GM18508 (cell line): ENCODE measurements around the gene HOXB6.

Experiments
- ATAC-seq: cut with Tn5 transposase; IDR thresholded peaks from one replicate; pipeline ENCODE4 v1.9.1; 2021; ENCODE audit warnings: moderate number of reproducible peaks; ENCODE audit not compliant: insufficient read depth, unreplicated experiment

Gene HOXB6

DNA sequence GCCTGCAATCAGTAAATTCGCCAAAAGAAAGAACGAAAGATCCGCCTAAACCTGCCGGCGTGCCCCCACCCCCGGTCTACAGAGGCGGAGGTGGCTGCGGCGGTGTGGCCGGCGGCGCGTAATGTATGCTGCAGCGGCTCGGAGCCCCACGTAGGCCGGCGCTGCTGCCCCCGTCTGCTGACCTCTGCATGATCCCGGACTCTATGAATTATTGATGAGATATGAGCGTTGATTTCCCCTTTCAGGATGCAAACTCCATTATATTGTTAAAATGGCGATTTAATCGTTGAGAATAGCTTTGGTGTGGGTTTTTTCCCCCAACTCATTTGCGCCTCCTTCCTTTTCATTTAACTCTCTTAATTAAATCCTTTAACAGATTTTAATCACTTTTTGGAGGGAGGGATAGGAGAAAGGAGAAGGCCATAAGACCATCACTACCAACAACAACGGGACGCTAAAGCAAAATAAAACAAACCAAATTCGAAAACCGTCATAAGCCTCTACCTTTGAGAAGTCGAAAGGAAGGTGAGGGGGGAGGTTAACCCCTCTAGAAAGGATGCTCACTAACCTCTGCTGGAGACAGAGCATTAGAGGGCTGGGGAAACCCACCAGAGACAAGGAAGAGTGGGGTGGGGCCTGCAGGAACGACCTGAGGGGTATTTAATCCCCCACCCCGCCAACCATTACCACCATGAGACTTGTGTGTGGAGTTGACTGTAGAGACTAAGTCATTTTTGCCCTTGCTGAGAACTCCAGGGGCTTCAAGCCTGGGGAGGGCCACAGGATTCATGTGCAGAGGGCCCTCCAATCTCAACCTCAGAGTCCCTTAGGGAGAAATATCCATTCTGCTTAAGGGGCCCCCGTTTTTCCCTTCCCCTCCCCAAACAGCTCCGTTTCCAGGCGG is 18.2 kb downstream of the HOXB6 start:
- ATAC-seq = no peak

DNA sequence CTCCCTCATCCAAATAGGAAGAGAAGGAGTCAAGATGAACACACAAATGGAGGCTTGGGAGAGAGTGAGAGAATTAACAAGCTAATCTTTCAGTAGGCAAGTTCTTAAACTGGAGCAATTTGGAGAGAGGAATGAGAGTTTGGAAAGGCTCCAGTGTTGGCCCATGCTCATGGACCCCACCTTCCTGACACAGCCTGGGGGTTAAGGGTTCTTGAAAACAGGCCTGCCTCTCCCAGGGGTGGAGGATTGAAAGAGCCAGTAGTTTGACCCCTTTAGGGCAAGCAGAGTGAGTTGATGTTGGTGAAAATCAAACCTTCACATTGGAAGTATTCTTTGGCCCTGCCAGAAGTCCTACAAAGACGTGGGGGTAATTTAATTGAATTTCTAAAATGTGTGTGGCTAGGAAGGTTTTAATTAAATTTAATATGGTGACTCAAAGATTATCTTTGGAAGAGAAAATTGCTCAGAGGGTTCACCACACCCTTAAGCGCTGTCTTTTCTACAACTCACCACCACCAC is 20.5 kb downstream of the HOXB6 start:
- no peak for ATAC-seq

DNA sequence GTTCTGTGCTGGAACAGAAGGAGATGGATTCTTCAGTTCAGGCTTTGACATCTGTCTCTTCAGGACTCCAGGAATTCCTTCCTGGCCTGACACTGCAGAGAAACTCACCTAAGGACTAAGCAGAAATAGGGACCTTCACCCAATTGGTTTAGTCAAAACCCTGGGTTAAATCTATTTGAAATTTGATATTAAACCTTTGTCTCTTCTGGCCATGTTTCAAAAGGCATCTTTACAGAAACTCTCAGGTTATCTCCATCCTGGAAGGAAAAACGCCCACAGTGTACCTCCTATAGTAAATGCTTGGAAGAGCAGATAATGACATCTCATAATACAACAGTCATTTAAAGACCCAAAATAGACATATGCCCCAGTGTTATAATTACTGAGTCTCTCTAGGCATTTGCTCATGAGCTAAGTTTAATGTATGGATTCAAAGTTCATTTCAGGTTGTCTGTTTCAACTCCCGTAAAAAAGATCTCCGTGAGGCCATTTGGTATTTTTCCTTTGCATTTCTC is 21.0 kb downstream of the HOXB6 start:
- no peak for ATAC-seq

DNA sequence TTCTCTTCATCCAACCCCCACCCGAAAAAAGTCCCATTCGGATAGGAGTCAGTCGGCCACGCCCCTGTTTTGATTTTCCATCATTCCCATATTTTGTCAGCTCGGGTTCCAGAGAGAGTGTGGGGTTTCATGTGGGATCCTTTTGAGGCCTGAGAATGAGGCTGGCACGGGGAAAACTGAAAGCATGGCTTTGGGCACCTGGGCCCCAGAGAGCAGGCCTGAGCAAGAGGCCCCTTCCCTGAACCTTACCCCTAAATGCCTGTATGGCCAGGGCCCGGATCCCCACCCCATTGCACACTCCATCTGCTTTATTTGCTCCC is 22.1 kb downstream of the HOXB6 start:
- no peak for ATAC-seq

DNA sequence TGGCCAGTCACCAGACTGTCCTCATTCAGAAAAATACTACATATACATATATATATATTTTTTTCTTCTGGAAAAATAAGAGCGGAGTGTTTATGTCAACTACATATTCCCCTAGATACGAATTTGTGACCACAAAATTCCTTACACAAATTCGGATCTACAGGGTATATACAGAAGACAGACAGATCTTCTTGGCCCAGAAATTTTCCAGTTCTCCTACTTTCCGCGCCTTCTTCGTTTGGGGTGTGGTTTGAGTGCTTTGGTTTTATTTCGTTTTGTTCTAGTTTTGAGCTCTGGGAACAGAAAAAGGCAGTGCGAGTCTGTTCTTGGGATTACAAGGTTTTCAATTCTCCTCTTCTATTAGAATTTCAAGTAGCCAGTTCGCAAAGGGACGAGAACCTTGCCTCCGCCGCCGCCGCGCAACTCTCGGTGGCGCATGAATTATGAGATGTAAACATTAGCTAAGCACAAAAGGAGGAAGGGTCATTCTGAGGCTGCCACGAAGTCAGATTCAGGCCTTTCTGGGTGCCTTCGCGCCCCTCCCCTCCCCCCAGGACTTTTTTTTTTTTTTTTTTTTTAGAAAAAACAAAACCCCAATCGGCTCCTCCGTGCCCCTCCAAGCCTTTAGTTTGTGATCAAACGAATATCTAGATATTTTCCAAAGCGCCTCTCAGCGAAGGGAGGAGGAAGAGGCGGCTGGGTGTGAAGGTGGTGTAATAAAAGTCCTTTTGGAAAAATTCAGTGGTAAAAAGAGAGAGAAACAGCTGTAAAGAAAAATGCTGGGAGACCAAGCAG is 24.8 kb downstream of the HOXB6 start:
- ATAC-seq = no peak

DNA sequence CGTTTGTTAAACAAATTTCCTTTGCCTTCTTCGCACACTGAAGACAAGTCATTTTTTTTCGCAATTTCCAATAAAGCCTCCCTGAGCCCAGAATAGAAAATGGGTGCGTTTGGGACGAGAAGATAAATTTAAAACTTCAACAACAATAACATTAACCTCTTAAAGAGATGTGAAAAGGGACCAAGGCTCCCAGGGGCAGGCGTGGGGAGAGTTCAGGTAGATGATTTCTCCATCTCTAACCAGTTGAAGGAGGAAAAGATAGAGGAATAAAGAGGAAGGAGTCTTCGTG is 25.4 kb downstream of the HOXB6 start:
- ATAC-seq = no peak

DNA sequence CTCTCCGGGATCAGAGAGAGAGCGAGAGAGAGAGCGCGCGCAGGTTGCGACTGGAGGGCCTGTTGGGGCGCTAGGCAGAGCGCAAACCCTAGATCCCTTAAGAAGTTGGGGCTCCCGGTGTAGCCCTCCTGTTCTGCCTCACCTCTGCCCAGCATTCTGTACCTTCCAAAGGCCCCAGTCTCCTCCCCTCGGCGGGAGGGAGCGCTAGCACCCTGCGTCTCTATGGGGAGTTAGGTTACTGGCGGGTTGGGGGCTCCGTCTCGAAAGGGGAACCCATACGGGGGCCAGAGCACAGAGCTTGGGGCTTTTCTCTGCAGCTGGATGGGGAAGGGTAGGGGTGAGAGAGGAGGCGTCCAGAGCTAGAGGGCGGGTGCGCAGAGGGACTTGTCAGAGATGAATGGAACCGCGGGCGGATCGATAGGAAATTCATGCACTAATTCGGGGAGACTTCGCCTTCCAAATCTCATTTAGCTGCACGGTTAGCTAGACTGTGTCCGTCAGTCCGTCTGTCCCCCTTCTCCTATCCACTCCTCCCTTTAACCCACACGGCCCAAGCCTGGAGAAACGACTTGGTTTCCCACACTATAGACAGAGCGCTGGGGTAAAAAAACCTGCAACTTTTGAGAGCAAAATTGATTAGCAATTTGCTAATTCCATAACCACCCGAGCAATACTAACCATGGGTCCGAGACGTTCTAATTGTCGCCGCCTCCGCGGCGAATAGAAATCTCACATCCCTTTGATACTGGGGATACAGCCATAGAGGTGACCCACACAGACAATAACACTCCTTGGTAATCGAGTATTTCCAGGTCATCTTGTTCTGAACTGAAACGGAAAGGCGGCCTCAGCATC is 25.9 kb downstream of the HOXB6 start:
- ATAC-seq = no peak

DNA sequence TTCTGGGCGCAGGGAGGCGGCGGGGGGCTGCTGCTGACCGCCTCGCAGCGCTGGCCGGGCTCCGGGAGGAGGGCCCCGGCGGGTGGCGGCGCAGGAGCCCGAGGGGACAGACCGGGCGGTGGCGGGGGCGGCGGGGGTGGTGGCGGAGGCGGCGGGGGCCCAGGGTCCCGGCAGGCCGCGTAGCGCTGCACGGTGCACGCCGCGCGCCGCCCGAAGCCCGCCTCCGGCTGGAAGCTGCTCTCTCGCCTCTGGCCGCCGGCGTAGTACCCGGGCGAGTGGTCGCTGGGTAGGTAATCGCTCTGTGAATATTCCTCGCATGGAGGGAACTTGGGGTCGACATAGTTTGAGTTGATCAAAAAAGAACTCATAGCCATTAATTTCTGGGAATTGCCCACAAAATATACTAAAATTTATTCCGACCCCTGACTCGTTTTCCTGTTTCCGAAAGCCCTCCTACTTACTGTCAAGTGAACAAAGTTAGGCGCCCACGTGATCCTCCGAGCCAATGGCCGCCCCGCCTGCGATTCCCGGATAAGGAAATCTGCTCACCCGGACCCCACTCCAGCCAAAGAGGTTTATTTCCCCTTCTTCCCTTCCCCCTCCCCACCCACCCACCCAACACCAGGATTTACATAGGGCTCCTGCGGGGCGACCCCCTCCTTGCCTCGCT is 26.7 kb downstream of the HOXB6 start, which contains the start of gene HOXB4:
Gene HOXB4, minus strand, starts transcription at position 405 of the 670 bp plus-strand sequence. Its CDS starts 31 bp downstream, at position 374.
- ATAC-seq = no peak

DNA sequence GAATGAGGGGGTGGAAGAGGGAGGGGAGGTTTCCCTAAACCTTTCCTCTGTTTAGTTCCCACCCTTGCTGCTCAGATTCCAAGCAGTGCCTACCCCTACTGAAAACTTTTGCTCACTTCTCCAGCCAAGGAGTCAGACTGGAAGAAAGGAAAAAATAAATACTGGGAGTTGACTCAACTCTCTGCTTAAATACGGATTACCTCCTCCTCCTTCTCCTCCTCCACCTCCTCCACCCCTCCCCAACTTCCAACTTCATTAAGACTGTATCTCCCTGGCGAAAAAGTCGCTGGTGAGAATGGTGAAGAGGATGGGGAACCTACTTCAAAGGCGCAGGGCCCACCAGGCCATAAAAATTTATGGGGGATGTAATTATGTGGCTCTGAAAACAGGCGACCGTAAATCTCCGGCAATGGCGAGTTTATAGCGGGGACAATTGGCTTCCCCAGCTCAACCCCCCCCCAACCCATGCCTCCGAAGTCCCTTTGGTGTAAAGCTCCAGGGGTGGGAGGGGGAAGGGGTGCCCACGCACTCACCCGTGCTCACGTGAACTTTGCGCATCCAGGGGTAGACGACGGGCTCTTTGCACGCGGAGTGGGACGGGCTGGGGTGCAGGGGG is 27.3 kb downstream of the HOXB6 start:
- ATAC-seq = no peak

DNA sequence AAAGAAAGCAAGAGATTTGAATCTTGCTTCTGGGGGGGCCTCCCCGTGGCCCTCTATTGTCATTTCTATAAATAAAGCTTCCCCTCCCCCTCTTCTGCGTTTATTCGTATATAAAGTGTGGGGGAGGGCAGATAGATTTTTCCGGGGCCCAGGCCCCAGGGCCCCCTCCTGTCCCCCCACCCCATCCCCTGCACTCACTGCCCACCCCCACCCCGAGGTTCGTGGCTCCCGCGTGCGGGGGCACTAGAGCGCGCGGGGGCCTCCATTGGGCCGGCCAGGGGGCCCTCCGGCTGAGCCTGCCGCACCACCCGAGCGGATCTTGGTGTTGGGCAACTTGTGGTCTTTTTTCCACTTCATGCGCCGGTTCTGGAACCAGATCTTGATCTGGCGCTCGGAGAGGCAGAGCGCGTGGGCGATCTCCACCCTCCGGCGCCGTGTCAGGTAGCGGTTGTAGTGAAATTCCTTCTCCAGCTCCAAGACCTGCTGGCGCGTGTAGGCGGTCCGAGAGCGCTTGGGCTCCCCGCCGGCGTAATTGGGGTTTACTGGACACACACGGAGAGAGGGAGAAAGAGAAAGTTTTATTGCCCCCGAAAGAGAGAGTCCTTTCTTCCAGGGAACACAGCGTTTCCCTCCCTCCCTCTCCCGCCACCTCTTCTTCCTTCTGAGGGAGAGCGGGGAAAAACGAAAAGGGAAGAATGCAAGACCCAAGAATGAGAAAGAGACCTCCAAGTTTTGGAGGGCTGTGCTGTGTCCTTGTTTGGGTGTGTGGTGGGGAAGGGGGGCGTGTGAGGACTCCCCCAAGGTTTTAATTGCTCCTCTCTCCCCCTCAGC is 28.1 kb downstream of the HOXB6 start:
- ATAC-seq = no peak

DNA sequence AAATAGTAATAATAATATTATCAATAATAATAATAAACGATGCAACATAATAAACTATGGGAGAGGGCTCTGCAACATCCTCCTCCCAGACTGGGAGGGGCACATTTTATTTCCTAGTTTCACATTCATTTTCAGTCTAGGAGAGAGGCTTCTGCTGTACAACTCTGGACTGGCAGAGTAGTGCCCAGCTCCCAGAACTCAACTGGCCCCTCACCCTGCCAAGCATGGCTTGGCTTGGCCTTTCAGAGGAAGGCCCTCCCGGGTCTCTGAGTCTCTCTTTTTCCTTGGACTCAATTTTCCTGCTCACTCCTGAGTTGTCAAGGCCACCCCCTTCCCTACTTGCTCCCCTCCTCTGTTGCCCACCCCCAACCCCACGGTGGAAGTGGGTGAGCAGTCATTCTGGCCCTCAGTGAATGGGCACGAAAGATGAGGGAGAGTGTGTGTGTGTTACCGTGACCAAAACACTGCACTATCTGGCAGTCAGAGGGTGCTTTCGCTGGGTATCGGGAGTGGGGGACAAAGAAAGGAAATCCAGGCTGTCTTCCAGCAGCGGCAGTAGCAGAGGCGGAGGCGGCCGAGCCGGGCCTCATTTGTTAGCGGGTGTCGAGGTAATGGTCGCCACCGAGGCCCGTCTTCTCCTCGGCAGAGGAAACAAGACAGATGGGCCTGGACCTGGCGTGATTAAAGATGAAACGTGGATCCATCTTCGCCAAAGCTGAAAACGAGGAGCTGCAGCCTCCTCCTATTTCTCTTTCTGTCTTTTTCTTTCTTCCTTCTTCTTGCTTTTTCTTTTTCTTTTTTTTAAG is 28.9 kb downstream of the HOXB6 start:
- ATAC-seq = no peak

DNA sequence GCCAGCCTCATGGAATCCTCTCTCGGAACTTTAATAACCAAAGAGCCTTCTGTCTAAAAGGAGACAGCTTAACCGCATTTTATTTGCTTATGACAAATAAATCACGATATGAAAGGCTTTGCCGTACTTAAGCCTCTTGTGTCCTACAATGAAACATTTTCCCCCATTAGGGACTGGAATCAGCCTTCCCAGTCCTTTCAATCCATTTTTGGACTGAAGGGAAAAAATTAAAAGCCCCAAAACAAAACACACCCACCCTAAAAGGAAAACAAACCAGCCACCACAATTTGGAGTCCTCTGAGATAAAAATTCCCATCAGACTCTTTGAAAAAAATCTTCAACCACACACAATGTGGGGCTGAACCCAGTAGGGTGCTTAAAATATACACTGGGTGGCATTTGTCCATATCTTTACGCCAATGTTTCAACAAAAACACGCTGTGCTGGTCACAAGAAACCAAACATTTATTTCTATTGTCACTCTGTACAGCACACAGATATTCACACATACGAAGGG is 29.7 kb downstream of the HOXB6 start:
- ATAC-seq = no peak

DNA sequence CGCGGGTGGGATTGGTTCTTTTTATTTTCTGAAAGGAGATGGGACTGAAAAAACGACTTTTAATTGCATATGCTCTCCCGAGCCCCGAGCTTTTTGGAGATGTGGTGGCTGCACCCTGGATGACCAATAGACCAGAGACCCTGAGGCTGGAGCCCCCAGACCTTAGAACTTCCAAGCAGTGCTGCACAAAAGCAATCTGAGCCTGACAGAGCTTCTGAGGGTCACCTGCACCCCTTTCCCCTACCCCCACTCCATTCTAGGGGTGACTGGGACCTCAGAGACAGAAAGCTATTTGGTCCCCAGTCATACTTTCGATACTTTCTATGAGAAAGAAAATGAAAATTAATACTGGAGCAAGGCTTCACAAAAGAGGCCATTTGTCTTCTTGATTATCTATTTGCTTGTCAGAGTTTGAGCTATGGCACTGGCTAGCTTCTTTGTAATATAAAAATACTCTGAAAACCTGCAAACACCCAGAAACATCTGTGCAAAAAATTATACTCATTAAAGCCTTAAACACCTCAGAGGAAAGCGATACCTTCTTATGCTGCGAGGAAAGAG is 30.2 kb downstream of the HOXB6 start:
- no peak for ATAC-seq

DNA sequence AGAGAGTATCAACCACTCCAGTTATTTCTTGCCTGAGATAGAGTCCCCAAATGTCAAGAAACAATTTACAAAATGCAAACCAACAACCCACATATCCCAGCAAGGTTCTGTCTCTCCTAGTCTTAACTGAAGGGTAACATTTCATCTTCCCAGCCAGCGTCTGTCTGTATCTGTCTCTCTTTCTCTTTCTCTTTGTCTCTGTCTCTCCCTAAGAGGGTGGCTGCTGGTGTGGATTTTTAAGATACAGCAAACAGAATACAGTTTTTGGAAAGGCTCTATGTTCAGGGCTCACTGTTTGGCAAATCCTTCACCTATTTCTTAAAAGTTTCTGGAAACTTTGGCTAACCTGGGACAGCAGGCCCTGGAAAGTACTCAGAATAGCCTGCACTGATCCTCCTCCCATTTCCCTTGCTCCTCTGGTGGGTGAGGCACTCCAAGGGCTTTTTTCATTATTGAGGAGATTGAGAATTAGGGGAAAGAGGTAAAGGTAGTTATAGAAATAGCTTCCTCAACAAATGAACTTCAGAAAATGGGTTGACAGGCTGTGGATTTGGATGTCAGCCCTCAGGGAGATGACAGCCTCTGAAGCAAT is 32.9 kb downstream of the HOXB6 start:
- no peak for ATAC-seq

DNA sequence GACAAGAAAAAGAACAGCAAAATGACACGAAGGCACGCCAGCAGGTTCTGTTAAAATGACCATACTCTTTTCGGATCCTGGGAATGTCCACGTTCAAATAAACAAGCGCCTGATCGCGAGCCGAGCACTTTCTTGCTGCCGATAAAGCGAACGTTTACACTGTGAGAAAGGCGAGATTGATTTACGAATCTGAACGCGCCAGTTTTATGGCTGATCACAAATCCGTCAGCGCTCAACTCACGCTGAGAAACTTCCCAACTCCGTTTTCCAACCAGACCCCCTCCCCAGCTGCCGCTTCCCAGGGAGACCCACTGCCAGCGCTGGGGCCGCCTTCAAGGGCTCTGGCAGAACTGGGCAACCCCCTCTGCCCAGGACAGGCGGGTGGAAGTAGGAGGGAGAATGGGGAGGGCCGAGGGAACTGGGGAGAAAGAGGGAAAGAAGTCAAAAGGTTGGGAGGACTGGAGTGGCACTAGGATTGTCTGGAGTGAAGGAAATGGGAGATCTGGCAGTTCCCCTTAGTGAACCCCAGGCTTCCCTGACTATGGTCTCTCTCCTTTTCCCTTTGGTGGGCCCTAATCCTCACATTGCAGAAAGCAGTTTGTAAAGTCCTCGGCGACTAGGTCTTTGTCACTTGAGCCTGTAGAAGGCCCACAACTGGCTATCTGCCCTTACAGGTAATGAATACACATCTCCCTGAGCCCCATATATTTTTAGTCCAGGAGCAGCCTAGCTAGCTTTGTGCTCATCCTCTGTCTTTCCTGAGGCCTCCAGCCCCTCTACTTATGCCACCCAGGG is 33.6 kb downstream of the HOXB6 start:
- no peak for ATAC-seq
